K562 (cell line): ENCODE data around the gene INSIG1. TPM values are rescaled to one million over a fixed set of nuclear protein-coding genes. Genes with fewer than 3 reads are reported as not detected.

Experiments used
- CC2D1A ChIP-seq: fragments of 450-650 bp; IDR thresholded peaks from 2 replicates; pipeline ENCODE4 v1.6.1; 2017; ENCODE audit warnings: mild to moderate bottlenecking
- CCNT2 ChIP-seq: IDR thresholded peaks from 2 replicates; pipeline ENCODE4 v1.6.1; 2011; ENCODE audit warnings: borderline replicate concordance, low read depth, mild to moderate bottlenecking, moderate library complexity, mixed read lengths, low read length; ENCODE audit not compliant: insufficient read length; ENCODE audit errors: extremely low read depth
- CHD4 ChIP-seq: fragments of 200-600 bp; sonication (generic); IDR thresholded peaks from 3 replicates; pipeline ENCODE4 v1.6.1; 2012; ENCODE audit warnings: low read depth, mild to moderate bottlenecking, mixed read lengths, low read length, inconsistent platforms; ENCODE audit not compliant: insufficient read depth, insufficient replicate concordance, poor library complexity, severe bottlenecking
- HMGN3 ChIP-seq: IDR thresholded peaks from 2 replicates; pipeline ENCODE4 v1.6.1; 2011; ENCODE audit warnings: borderline replicate concordance, low read depth, mild to moderate bottlenecking, mixed read lengths, low read length; ENCODE audit not compliant: insufficient read length; ENCODE audit errors: extremely low read depth
- KDM1A ChIP-seq, 2 experiments: fragments of 450-650 bp; IDR thresholded peaks; 2 replicates each; pipeline ENCODE4 v1.6.1; 2016; ENCODE audit warnings: mild to moderate bottlenecking in 2 of 2
- KLF6 ChIP-seq: fragments of 250-450 bp; sonication (Bioruptor Pico); IDR thresholded peaks from 2 replicates; pipeline ENCODE4 v1.4.0; 2020; ENCODE audit warnings: mild to moderate bottlenecking, moderate library complexity, borderline replicate concordance
- MIER1 ChIP-seq: fragments of 450-650 bp; IDR thresholded peaks from 2 replicates; pipeline ENCODE4 v1.6.1; 2016; ENCODE audit warnings: antibody characterized with exemption, mild to moderate bottlenecking, low read depth
- NFE2L1 ChIP-seq: fragments of 450-650 bp; IDR thresholded peaks from 2 replicates; pipeline ENCODE4 v1.6.1; 2016; ENCODE audit warnings: missing genetic modification characterization, low read depth, mild to moderate bottlenecking, missing compliant biosample characterization, moderate library complexity, borderline replicate concordance
- PML ChIP-seq: IDR thresholded peaks from 2 replicates; pipeline ENCODE4 v1.6.1; 2012; ENCODE audit warnings: low read length, inconsistent platforms
- RBFOX2 ChIP-seq: fragments of 200-400 bp; formaldehyde crosslinking; IDR thresholded peaks from 2 replicates; pipeline ENCODE4 v1.6.1; 2017; ENCODE audit warnings: low read depth, mild to moderate bottlenecking, low read length, moderate library complexity
- RHOXF2B ChIP-seq: fragments of 250-450 bp; sonication (Bioruptor Pico); conservative IDR thresholded peaks from 2 replicates; pipeline ENCODE4 v1.5.1; 2021
- SIN3B ChIP-seq: fragments of 450-650 bp; IDR thresholded peaks from 2 replicates; pipeline ENCODE4 v1.6.1; 2017; ENCODE audit warnings: low read depth, mild to moderate bottlenecking, moderate library complexity
- ZNF583 ChIP-seq: fragments of 250-450 bp; sonication (Bioruptor Pico); IDR thresholded peaks from 2 replicates; pipeline ENCODE4 v1.4.0; 2020
- polyA plus RNA-seq, 8 experiments: library from polyadenylated mRNA; depleted of rRNA in 4 of 8; stranded (reverse) in 5 of 8; unstranded in 3 of 8; fragments of >200 nt; fragmentation: Nextera tagmentation in 2 of 8; fragmentation: Illumina TruSeq in 1 of 8; extraction: Ambion mirVana in 2 of 8; extraction: Trizol in 1 of 8; gene quantifications; 2 replicates each; pipeline versions ENCODE4 v1.2.1 to v1.2.3, GENCODE V29; 2011 to 2014; ENCODE audit warnings: inconsistent platforms in 1 of 8, missing spikeins in 1 of 8
- total RNA-seq, 7 experiments: library from RNA; depleted of rRNA in 6 of 7; stranded (reverse); fragments of >200 nt in 6 of 7; fragmentation: Illumina TruSeq in 2 of 7; extraction: Trizol in 2 of 7; gene quantifications; 2 replicates each; pipeline versions ENCODE4 v1.2.1 to v1.2.3, GENCODE V29; 2011 to 2021; ENCODE audit warnings: low replicate concordance in 1 of 7
- TF ChIP-seq, protein P1 (sequence below): sonication (generic); formaldehyde crosslinking; IDR thresholded peaks from 2 replicates; pipeline ENCODE4 v1.8.0; 2023; ENCODE audit warnings: mild to moderate bottlenecking, missing genetic modification reagents
- TF ChIP-seq, protein P2 (sequence below): fragments of 450-650 bp; formaldehyde crosslinking; IDR thresholded peaks from 2 replicates; pipeline ENCODE4 v1.4.0; 2020; ENCODE audit warnings: mild to moderate bottlenecking, moderate library complexity
- TF ChIP-seq, protein P3 (sequence below): sonication (generic); formaldehyde crosslinking; IDR thresholded peaks from 2 replicates; pipeline ENCODE4 v1.8.0; 2022; ENCODE audit warnings: missing genetic modification reagents, mild to moderate bottlenecking, moderate library complexity, borderline replicate concordance
- TF ChIP-seq, protein P4 (sequence below), 2 experiments: fragments of 200-800 bp in 1 of 2; sonication (Bioruptor generic) in 1 of 2; sonication (generic) in 1 of 2; formaldehyde crosslinking in 1 of 2; IDR thresholded peaks in 1 of 2; conservative IDR thresholded peaks in 1 of 2; 2 replicates each; pipeline versions ENCODE4 v1.5.0 to v1.6.1; 2016 to 2020; ENCODE audit warnings: missing compliant biosample characterization in 1 of 2, missing genetic modification characterization in 1 of 2, missing genetic modification reagents in 1 of 2
- TF ChIP-seq, protein P5 (sequence below): fragments of 250-450 bp; sonication (Bioruptor Pico); IDR thresholded peaks from 2 replicates; pipeline ENCODE4 v1.5.0; 2021

INSIG1 gene
- total and polyA plus RNA-seq, 9 of the 15 experiments (the other 6 are each of a cell fraction or from before 2014, with no cell fraction given) = 57.1 to 787 (median 238) TPM

DNA sequence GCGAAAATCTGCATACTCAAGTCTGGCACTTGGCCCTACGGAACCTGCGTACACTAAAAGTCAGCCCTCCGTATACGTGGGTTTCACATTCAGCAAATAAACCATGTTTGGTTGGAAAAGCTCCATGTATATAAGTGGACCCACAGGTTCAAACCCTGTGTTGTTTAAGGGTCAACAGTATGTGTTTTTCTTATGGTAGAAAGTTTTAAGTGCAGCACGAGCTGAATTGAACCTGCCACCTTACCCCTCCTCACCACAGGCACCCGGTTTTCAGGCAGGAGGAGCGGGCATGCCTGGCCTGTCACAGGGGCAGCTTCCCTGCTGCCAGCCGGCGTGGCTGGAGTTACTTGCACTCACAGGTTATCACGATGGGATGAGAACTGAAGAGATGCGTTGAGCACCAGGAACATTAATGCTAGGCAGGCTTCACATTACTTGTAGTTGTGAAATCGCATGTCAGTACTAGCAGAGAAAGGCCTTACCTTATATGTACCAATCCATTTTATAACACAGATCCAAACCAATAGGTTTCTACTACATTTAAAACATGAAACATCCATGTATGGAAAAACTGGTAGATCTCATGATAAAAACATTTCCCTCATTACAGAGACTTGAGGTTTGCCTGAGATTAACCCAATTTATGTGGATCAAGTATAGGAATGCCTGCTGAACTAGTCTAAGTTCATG lies 12.9 kb downstream of the INSIG1 start (continued):
- TF ChIP-seq, protein P1, sequence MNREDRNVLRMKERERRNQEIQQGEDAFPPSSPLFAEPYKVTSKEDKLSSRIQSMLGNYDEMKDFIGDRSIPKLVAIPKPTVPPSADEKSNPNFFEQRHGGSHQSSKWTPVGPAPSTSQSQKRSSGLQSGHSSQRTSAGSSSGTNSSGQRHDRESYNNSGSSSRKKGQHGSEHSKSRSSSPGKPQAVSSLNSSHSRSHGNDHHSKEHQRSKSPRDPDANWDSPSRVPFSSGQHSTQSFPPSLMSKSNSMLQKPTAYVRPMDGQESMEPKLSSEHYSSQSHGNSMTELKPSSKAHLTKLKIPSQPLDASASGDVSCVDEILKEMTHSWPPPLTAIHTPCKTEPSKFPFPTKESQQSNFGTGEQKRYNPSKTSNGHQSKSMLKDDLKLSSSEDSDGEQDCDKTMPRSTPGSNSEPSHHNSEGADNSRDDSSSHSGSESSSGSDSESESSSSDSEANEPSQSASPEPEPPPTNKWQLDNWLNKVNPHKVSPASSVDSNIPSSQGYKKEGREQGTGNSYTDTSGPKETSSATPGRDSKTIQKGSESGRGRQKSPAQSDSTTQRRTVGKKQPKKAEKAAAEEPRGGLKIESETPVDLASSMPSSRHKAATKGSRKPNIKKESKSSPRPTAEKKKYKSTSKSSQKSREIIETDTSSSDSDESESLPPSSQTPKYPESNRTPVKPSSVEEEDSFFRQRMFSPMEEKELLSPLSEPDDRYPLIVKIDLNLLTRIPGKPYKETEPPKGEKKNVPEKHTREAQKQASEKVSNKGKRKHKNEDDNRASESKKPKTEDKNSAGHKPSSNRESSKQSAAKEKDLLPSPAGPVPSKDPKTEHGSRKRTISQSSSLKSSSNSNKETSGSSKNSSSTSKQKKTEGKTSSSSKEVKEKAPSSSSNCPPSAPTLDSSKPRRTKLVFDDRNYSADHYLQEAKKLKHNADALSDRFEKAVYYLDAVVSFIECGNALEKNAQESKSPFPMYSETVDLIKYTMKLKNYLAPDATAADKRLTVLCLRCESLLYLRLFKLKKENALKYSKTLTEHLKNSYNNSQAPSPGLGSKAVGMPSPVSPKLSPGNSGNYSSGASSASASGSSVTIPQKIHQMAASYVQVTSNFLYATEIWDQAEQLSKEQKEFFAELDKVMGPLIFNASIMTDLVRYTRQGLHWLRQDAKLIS (CRISPR knock-in tag) = peak; percentile 15; the same call in 1 of the 2 replicates
- TF ChIP-seq NFE2L1 (no peak), RBFOX2 (peak; percentile 45; the same call in 1 of the 2 replicates), RHOXF2B (peak; percentile 89), HMGN3 (peak; percentile 90), PML (peak; percentile 77; the same call in 1 of the 2 replicates), MIER1 (no peak), ZNF583 (0 out of 2 replicates have a peak, but pooled peaks have one; percentile 14), CCNT2 (peak; percentile 58), SIN3B (no peak), CHD4 (no peak), KLF6 (CRISPR knock-in tag) (no peak), KDM1A (IDR thresholded peaks at IDR 0.05) (peak in 1 of 2 experiments; percentile 5; a peak in 1 of 4 replicates), CC2D1A (no peak)
- TF ChIP-seq, protein P2, sequence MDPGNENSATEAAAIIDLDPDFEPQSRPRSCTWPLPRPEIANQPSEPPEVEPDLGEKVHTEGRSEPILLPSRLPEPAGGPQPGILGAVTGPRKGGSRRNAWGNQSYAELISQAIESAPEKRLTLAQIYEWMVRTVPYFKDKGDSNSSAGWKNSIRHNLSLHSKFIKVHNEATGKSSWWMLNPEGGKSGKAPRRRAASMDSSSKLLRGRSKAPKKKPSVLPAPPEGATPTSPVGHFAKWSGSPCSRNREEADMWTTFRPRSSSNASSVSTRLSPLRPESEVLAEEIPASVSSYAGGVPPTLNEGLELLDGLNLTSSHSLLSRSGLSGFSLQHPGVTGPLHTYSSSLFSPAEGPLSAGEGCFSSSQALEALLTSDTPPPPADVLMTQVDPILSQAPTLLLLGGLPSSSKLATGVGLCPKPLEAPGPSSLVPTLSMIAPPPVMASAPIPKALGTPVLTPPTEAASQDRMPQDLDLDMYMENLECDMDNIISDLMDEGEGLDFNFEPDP (CRISPR knock-in tag) = peak; percentile 48; the same call in 1 of the 2 replicates
- TF ChIP-seq, protein P3, sequence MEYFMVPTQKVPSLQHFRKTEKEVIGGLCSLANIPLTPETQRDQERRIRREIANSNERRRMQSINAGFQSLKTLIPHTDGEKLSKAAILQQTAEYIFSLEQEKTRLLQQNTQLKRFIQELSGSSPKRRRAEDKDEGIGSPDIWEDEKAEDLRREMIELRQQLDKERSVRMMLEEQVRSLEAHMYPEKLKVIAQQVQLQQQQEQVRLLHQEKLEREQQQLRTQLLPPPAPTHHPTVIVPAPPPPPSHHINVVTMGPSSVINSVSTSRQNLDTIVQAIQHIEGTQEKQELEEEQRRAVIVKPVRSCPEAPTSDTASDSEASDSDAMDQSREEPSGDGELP (CRISPR knock-in tag) = 0 out of 2 replicates have a peak, but pooled peaks have one; percentile 17
- TF ChIP-seq, protein P4, sequence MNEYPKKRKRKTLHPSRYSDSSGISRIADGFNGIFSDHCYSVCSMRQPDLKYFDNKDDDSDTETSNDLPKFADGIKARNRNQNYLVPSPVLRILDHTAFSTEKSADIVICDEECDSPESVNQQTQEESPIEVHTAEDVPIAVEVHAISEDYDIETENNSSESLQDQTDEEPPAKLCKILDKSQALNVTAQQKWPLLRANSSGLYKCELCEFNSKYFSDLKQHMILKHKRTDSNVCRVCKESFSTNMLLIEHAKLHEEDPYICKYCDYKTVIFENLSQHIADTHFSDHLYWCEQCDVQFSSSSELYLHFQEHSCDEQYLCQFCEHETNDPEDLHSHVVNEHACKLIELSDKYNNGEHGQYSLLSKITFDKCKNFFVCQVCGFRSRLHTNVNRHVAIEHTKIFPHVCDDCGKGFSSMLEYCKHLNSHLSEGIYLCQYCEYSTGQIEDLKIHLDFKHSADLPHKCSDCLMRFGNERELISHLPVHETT (CRISPR knock-in tag; conservative IDR thresholded peaks at IDR 0.05 in 1 of 2, IDR thresholded peaks at IDR 0.05 in 1 of 2) = no peak
- TF ChIP-seq, protein P5, sequence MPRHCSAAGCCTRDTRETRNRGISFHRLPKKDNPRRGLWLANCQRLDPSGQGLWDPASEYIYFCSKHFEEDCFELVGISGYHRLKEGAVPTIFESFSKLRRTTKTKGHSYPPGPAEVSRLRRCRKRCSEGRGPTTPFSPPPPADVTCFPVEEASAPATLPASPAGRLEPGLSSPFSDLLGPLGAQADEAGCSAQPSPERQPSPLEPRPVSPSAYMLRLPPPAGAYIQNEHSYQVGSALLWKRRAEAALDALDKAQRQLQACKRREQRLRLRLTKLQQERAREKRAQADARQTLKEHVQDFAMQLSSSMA (CRISPR knock-in tag) = 0 out of 2 replicates have a peak, but pooled peaks have one; percentile 30
